ENCODE data around the gene STX8.

GRCh38 chr17:9520649-9521048, 55.0 kb downstream of the STX8 start:
- TF ChIP-seq CTCF (IDR thresholded peaks at IDR 0.05), result no peak
- TF ChIP-seq POLR2A (IDR thresholded peaks at IDR 0.05), result no peak
